Measurements from ENCODE around the gene OR52D1.
A peak's percentile ranks its signal among the peaks of the same experiment; 100 is the strongest.

OR52D1 gene

GRCh38 chr11:5514841-5515240 lies 26.4 kb downstream of the OR52D1 start:
- DNase-seq = no peak

GRCh38 chr11:5516599-5516998 lies 28.1 kb downstream of the OR52D1 start, which contains the start of gene UBQLNL:
Gene UBQLNL (minus strand): TSS chr11:5516699. CDS start chr11:5516441, 258 bp downstream.
- no peak for DNase-seq

- no peak for DNase-seq
These were observed 33.1 kb downstream of the OR52D1 start for GRCh38 chr11:5521540-5521939.

- DNase-seq = no peak
These were observed 33.8 kb downstream of the OR52D1 start for GRCh38 chr11:5522308-5522707.

GRCh38 chr11:5524756-5525155 lies 36.3 kb downstream of the OR52D1 start:
- peak; percentile 31 for DNase-seq

GRCh38 chr11:5527716-5528115 lies 39.2 kb downstream of the OR52D1 start:
- DNase-seq = no peak

- no peak for DNase-seq
These were observed 40.0 kb downstream of the OR52D1 start for GRCh38 chr11:5528495-5528894.

- DNase-seq = no peak
These were observed 42.8 kb downstream of the OR52D1 start for GRCh38 chr11:5531053-5531831.

GRCh38 chr11:5534046-5534445 lies 45.6 kb downstream of the OR52D1 start:
- no peak for DNase-seq

- no peak for DNase-seq
These were observed 48.0 kb downstream of the OR52D1 start for GRCh38 chr11:5536482-5536881.

Data from NCI-H146 (cell line).